ENCODE results near the gene PTPRD. TPM values are rescaled to one million over a fixed set of nuclear protein-coding genes. Genes with fewer than 3 reads are reported as not detected.

The PTPRD gene
- total and polyA plus RNA-seq, 2 donors (not counting 1 experiment from before 2014, with no cell fraction given), result not detected

- TF ChIP-seq CTCF (IDR thresholded peaks at IDR 0.05), result no peak
- TF ChIP-seq EZH2 (IDR thresholded peaks at IDR 0.05; ENCODE audit: borderline replicate concordance, insufficient read depth, low read depth, low read length, poor library complexity, severe bottlenecking), result no peak
- Histone ChIP-seq H3K27ac (ENCODE audit: low read length in 2 of 2) (no peak overlapping the region), H3K4me3 (ENCODE audit: control extremely low read depth in 1 of 5, extremely low read depth in 1 of 5, insufficient read depth in 1 of 5, low read depth in 2 of 5, low read length in 4 of 5) (no peak overlapping the region), H3K27me3 (replicated peaks in 1 of 4; ENCODE audit: control extremely low read depth in 1 of 4, control insufficient read depth in 3 of 4, insufficient read depth in 4 of 4, low read length in 3 of 4) (no peaks in the 10 kb centered on the region), H4K20me1 (ENCODE audit: control insufficient read depth, insufficient read depth, low read length, poor library complexity, severe bottlenecking) (no peaks in the 10 kb centered on the region), H3K79me2 (ENCODE audit: control insufficient read depth, insufficient read depth, low read length) (no peaks in the 10 kb centered on the region), H3K9me3 (ENCODE audit: control extremely low read depth in 1 of 3, control insufficient read depth in 2 of 3, insufficient read depth in 1 of 3, low read length in 2 of 3) (no peaks in the 10 kb centered on the region), H3K9ac (ENCODE audit: low read length) (no peak overlapping the region), H3K4me2 (replicated peaks; ENCODE audit: low read depth, low read length, poor library complexity, severe bottlenecking) (no peak overlapping the region), H3K36me3 (replicated peaks in 1 of 2; ENCODE audit: control extremely low read depth in 1 of 2, control insufficient read depth in 1 of 2, extremely low read depth in 1 of 2, insufficient read depth in 2 of 2, low read length in 1 of 2) (no peaks in the 10 kb centered on the region), H2AFZ (ENCODE audit: insufficient read depth, low read depth, low read length, poor library complexity, severe bottlenecking) (no peak overlapping the region), H3K4me1 (ENCODE audit: control insufficient read depth in 2 of 2, insufficient read depth in 2 of 2, low read length in 2 of 2) (no peaks in the 10 kb centered on the region)
- Mint-ChIP-seq H3K27ac (no peak overlapping the region), H3K27me3 (no peaks in the 10 kb centered on the region), H3K4me3 (no peak overlapping the region), H3K4me1 (no peaks in the 10 kb centered on the region), H3K9me3 (ENCODE audit: insufficient read depth) (no peaks in the 10 kb centered on the region)
- no peak for ATAC-seq (ENCODE audit: low read depth)
- intact Hi-C loops (cut with micrococcal nuclease), result no loop called here
- POLR2A ChIA-PET, result no interaction called here
- no CpG with 5 or more reads among the region's 2 CpGs for WGBS (ENCODE audit: insufficient coverage)
- DNase-seq, result no peak
- CTCF ChIA-PET, result no interaction called here
Measured at GRCh38 chr9:9783211-9783610, 829.6 kb downstream of the PTPRD start.

- H3K4me2 ChIP-seq (replicated peaks; ENCODE audit: low read depth, low read length, poor library complexity, severe bottlenecking), result no peak overlapping the region
- ATAC-seq (ENCODE audit: low read depth) (no peak), DNase-seq (no peak)
- no peaks in the 10 kb centered on the region for H3K9me3 ChIP-seq (ENCODE audit: control extremely low read depth in 1 of 3, control insufficient read depth in 2 of 3, insufficient read depth in 1 of 3, low read length in 2 of 3)
- no peak overlapping the region for H2AFZ ChIP-seq (ENCODE audit: insufficient read depth, low read depth, low read length, poor library complexity, severe bottlenecking)
- no peaks in the 10 kb centered on the region for H3K36me3 ChIP-seq (replicated peaks in 1 of 2; ENCODE audit: control extremely low read depth in 1 of 2, control insufficient read depth in 1 of 2, extremely low read depth in 1 of 2, insufficient read depth in 2 of 2, low read length in 1 of 2)
- H3K9ac ChIP-seq (ENCODE audit: low read length), result no peak overlapping the region
- ChIA-PET CTCF (interaction anchor here (1.5 kb wide), 1 partner anchor 13 kb away, joined by 6 read pairs; no protein-coding TSS in a partner anchor), POLR2A (no interaction called here)
- 94% methylated on average over 6 of the region's 6 CpGs for WGBS (ENCODE audit: insufficient coverage)
- intact Hi-C loops (cut with micrococcal nuclease), result no loop called here
- H3K27ac ChIP-seq (ENCODE audit: low read length in 2 of 2), result no peak overlapping the region
- H3K4me1 ChIP-seq (ENCODE audit: control insufficient read depth in 2 of 2, insufficient read depth in 2 of 2, low read length in 2 of 2), result no peaks in the 10 kb centered on the region
- no peak overlapping the region for H3K4me3 ChIP-seq (ENCODE audit: control extremely low read depth in 1 of 5, extremely low read depth in 1 of 5, insufficient read depth in 1 of 5, low read depth in 2 of 5, low read length in 4 of 5)
- H3K79me2 ChIP-seq (ENCODE audit: control insufficient read depth, insufficient read depth, low read length), result no peaks in the 10 kb centered on the region
- no peak overlapping the region for H3K27ac Mint-ChIP-seq
- no peaks in the 10 kb centered on the region for H3K27me3 ChIP-seq (replicated peaks in 1 of 4; ENCODE audit: control extremely low read depth in 1 of 4, control insufficient read depth in 3 of 4, insufficient read depth in 4 of 4, low read length in 3 of 4)
- no peaks in the 10 kb centered on the region for H4K20me1 ChIP-seq (ENCODE audit: control insufficient read depth, insufficient read depth, low read length, poor library complexity, severe bottlenecking)
- H3K4me3 Mint-ChIP-seq, result no peak overlapping the region
- no peak for TF ChIP-seq EZH2 (IDR thresholded peaks at IDR 0.05; ENCODE audit: borderline replicate concordance, insufficient read depth, low read depth, low read length, poor library complexity, severe bottlenecking)
- TF ChIP-seq CTCF (IDR thresholded peaks at IDR 0.05), result no peak
- no peaks in the 10 kb centered on the region for H3K4me1 Mint-ChIP-seq
- no peaks in the 10 kb centered on the region for H3K9me3 Mint-ChIP-seq (ENCODE audit: insufficient read depth)
- peaks cover 5% of the 10 kb centered on the region for H3K27me3 Mint-ChIP-seq
Measured at GRCh38 chr9:9778293-9778692, 834.5 kb downstream of the PTPRD start.

Data from B cell (primary cell).